ENCODE results near the gene LTBP1.

Gene LTBP1

DNA sequence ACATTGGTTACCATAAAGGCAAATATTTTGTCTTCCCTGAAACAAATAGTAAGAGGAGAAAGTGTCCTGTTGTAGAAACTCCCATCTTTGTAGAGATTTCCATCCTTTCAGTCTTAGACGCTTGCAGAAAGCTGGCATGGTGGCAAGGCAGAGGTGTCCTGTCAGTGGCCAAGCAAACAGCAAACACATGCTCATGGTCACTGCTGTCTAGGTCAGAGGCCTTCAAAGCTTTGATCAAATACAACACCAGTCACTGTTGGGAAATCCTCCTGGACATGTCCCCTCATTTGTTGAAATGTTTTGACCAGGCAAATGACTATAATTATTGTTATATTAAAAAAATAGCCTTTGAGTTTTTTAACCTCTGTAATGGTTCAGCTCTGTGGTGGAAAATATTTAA, 55.1 kb downstream of the LTBP1 start:
- H3K4me3 ChIP-seq (ENCODE audit: low read length): no peak overlapping the region
- TF ChIP-seq, protein P1, sequence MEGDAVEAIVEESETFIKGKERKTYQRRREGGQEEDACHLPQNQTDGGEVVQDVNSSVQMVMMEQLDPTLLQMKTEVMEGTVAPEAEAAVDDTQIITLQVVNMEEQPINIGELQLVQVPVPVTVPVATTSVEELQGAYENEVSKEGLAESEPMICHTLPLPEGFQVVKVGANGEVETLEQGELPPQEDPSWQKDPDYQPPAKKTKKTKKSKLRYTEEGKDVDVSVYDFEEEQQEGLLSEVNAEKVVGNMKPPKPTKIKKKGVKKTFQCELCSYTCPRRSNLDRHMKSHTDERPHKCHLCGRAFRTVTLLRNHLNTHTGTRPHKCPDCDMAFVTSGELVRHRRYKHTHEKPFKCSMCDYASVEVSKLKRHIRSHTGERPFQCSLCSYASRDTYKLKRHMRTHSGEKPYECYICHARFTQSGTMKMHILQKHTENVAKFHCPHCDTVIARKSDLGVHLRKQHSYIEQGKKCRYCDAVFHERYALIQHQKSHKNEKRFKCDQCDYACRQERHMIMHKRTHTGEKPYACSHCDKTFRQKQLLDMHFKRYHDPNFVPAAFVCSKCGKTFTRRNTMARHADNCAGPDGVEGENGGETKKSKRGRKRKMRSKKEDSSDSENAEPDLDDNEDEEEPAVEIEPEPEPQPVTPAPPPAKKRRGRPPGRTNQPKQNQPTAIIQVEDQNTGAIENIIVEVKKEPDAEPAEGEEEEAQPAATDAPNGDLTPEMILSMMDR (conservative IDR thresholded peaks at IDR 0.05; ENCODE audit: low read depth, low read length): no peak
- no peak for DNase-seq (ENCODE audit: low read depth)

DNA sequence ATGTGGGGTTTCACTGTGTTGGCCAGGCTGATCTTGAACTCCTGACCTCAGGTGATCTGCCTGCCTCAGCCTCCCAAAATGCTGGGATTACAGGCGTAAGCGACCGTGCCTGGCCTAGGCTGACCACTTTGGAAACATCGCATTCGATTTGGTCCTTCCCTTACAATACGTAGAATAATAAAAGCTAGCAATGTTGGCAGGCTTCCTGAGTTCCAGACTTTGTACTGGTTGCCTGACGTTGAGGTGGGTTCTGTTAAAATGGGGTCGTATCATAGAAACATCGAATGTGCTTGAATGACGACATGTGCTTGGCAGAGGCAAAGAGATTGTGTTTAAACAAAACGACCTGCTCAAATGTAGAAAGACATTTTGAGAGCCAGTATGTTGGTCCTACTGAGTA, 56.1 kb downstream of the LTBP1 start:
- TF ChIP-seq, protein P1 (conservative IDR thresholded peaks at IDR 0.05; ENCODE audit: low read depth, low read length): no peak
- no peak for DNase-seq (ENCODE audit: low read depth)

DNA sequence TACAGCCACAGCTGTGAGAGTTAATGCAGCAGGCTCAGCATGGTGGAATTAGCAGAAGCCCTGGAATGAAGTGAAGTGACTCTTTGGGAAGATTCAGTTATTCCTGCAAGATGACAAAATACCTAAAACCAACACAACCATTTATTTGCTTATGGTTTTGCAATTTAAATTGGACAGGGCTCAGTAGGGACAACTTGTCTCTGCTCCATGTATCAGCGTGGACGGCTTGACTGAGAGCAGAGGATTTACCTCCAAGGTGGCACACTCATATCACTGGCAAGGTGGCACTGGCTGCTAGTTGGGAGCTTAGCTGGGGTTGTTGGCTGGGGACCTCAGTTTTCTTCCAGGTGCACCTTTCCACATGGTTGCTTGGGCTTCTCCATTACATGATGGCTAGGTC, 58.3 kb downstream of the LTBP1 start:
- no peak overlapping the region for H3K4me3 ChIP-seq (ENCODE audit: low read length)
- TF ChIP-seq, protein P1 (conservative IDR thresholded peaks at IDR 0.05; ENCODE audit: low read depth, low read length): no peak
- DNase-seq (ENCODE audit: low read depth): no peak

More for the DNA sequence above, 56.1 kb downstream of the LTBP1 start:
- H3K4me3 ChIP-seq (ENCODE audit: low read length): no peak overlapping the region

DNA sequence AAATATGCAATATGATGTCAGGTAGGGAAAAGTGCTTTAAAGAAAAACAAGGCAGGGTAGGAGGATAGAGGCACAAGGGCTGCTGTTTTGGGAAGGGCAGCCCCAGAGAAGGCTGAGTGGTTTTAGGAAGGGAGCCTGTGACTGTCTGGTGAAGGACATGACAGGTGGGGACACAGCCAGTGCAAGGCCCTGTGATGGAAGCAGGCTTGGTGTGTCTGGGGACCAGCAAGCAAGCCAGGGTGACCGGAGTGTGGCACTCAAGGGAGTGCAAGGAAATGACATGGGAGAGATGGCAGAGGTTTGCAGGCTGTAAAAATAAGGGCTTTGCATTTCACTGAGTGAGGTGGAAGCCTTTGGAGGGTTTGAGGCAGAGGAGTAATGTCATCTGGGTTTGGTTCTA, 62.0 kb downstream of the LTBP1 start:
- DNase-seq (ENCODE audit: low read depth): no peak
- TF ChIP-seq, protein P1 (conservative IDR thresholded peaks at IDR 0.05; ENCODE audit: low read depth, low read length): no peak
- H3K4me3 ChIP-seq (ENCODE audit: low read length): no peak overlapping the region

DNA sequence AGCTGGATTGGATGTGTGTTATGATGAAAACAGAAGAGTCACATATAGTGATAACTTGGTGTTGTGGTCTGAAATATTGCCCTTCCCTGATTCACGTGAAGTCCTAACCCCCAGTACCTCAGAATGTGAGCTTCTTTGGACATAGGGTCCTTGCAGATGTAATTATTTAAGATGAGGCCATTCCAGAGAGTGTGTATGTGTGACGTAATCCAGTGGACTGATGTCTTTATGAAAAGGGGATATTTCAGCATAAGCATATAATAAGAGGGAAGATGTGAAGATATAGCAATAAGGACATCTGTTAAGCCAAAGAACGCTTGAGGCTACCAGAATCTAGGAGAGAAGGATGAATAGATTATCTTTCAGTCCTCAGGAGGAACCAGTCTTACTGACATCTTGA, 62.5 kb downstream of the LTBP1 start:
- no peak for DNase-seq (ENCODE audit: low read depth)
- TF ChIP-seq, protein P1 (conservative IDR thresholded peaks at IDR 0.05; ENCODE audit: low read depth, low read length): no peak
- no peak overlapping the region for H3K4me3 ChIP-seq (ENCODE audit: low read length)

DNA sequence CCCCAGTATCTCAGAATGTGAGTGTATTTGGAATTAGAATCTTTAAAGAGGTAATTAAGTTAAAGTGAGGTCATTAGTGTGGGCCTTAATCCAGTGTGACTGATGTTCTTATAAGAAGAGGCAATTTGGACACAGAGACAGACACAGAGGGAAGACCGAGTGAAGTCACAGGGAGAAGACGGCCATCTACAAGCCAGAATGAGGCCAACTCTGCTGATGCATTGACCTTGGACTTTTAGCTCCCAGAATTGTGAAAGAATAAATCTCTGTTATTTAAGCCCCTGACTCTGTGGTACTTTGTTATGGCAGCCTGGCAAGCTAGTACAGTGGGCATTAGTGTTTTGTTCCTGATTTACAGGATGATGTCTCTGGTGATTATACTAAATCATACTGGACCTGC, 64.6 kb downstream of the LTBP1 start:
- DNase-seq (ENCODE audit: low read depth): no peak
- no peak overlapping the region for H3K4me3 ChIP-seq (ENCODE audit: low read length)
- TF ChIP-seq, protein P1 (conservative IDR thresholded peaks at IDR 0.05; ENCODE audit: low read depth, low read length): no peak

DNA sequence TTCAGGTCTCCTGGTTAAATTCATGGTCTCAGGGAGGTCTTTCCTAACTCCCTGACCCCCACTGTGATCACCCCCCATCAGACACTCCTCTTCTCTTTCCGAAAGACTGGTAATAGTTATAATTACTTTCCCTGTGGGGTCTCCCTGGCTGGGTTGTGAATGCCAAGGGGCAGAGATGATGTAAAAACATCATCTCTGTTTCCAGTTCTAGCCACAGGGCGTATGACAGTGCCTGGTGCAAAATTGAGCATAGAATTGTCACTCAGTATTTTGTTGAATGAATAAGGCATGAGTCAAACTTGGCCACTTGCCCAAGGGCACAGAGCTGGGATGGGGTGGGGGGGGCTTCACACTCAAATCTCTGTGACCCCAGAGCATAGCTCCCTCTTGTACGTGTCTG, 65.2 kb downstream of the LTBP1 start:
- DNase-seq (ENCODE audit: low read depth): no peak
- no peak overlapping the region for H3K4me3 ChIP-seq (ENCODE audit: low read length)
- TF ChIP-seq, protein P1 (conservative IDR thresholded peaks at IDR 0.05; ENCODE audit: low read depth, low read length): no peak
